Measurements from ENCODE around the gene JAKMIP2. TPM values are rescaled to one million over a fixed set of nuclear protein-coding genes. Genes with fewer than 3 reads are reported as not detected.

The JAKMIP2 gene
- total and polyA plus RNA-seq, 2 donors (not counting 3 experiments of a cell fraction or from before 2014, with no cell fraction given), result not detected

DNA sequence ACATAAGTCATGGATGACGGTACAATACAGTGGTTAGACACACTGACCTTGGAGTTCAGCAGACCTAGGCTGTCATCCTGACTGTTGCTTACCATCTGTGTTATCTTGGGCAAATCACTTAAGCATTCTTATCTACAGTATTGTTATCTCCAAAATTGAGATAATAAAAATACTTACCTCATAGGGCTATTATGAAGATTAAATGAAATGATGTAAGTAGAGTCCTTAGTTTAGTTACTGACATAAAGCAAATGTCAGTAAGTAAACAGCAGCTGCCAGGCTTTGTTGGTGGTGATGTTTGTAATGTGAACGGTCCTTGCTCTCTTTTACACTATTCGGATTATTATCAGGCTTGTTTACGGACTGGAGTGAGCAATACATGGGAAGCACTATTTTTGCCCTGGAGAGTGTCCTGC is 165.3 kb downstream of the JAKMIP2 start:
- Histone ChIP-seq H3K36me3 (ENCODE audit: control insufficient read depth in 2 of 2, extremely low read depth in 1 of 2, insufficient read depth in 2 of 2, low read length in 2 of 2) (no peaks in the 10 kb centered on the region), H3K4me3 (replicated peaks in 1 of 3; ENCODE audit: insufficient read depth in 1 of 3, low read depth in 1 of 3, low read length in 3 of 3) (no peak overlapping the region), H3K79me2 (ENCODE audit: control insufficient read depth, insufficient read depth, low read length) (no peaks in the 10 kb centered on the region), H3K9ac (replicated peaks; ENCODE audit: extremely low read depth, insufficient read depth, low read length) (no peak overlapping the region), H3K27me3 (ENCODE audit: control insufficient read depth in 2 of 2, insufficient read depth in 2 of 2, low read length in 2 of 2) (no peaks in the 10 kb centered on the region), H4K20me1 (replicated peaks; ENCODE audit: control insufficient read depth, extremely low read depth, insufficient read depth, low read length) (no peaks in the 10 kb centered on the region), H3K9me3 (replicated peaks; ENCODE audit: control insufficient read depth, insufficient read depth, low read length) (no peaks in the 10 kb centered on the region), H2AFZ (ENCODE audit: low read depth, low read length) (no peak overlapping the region), H3K27ac (ENCODE audit: insufficient read depth, low read depth, low read length) (no peak overlapping the region), H3K9me1 (replicated peaks; ENCODE audit: control insufficient read depth, extremely low read depth, insufficient read depth, low read length) (no peaks in the 10 kb centered on the region), H3K4me1 (ENCODE audit: control insufficient read depth, extremely low read depth, insufficient read depth, low read length) (no peaks in the 10 kb centered on the region), H3K4me2 (ENCODE audit: insufficient read depth, low read length) (no peak overlapping the region)
- FAIRE-seq, result no peak
- intact Hi-C loops (cut with micrococcal nuclease), result no loop called here
- ChIA-PET CTCF (interaction anchor here (1.3 to 1.4 kb wide), 2 partner anchors 11 to 206 kb away, joined by 3 to 7 read pairs; no protein-coding TSS in a partner anchor), POLR2A (no interaction called here)
- BruUV-seq (replicated peaks), result no TSS peak
- no peak for TF ChIP-seq JUN (IDR thresholded peaks at IDR 0.05; ENCODE audit: borderline replicate concordance, insufficient read depth, insufficient read length, low read depth)
- no peak for TF ChIP-seq POLR2A (IDR thresholded peaks at IDR 0.05; ENCODE audit: low read depth, low read length)
- TF ChIP-seq GATA2 (IDR thresholded peaks at IDR 0.05; ENCODE audit: insufficient read depth, insufficient read length, low read depth, low read length), result no peak
- no peak for TF ChIP-seq MYC (IDR thresholded peaks at IDR 0.05; ENCODE audit: low read depth, low read length)
- no peak for TF ChIP-seq EZH2 (IDR thresholded peaks at IDR 0.05; ENCODE audit: borderline replicate concordance, low read depth, low read length, severe bottlenecking)
- TF ChIP-seq, protein P1, sequence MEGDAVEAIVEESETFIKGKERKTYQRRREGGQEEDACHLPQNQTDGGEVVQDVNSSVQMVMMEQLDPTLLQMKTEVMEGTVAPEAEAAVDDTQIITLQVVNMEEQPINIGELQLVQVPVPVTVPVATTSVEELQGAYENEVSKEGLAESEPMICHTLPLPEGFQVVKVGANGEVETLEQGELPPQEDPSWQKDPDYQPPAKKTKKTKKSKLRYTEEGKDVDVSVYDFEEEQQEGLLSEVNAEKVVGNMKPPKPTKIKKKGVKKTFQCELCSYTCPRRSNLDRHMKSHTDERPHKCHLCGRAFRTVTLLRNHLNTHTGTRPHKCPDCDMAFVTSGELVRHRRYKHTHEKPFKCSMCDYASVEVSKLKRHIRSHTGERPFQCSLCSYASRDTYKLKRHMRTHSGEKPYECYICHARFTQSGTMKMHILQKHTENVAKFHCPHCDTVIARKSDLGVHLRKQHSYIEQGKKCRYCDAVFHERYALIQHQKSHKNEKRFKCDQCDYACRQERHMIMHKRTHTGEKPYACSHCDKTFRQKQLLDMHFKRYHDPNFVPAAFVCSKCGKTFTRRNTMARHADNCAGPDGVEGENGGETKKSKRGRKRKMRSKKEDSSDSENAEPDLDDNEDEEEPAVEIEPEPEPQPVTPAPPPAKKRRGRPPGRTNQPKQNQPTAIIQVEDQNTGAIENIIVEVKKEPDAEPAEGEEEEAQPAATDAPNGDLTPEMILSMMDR (IDR thresholded peaks at IDR 0.05; ENCODE audit: extremely low read depth in 1 of 2, insufficient read depth in 1 of 2, low read depth in 1 of 2, low read length in 2 of 2), result no peak
- TF ChIP-seq, protein P2, sequence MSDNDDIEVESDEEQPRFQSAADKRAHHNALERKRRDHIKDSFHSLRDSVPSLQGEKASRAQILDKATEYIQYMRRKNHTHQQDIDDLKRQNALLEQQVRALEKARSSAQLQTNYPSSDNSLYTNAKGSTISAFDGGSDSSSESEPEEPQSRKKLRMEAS (IDR thresholded peaks at IDR 0.05; ENCODE audit: insufficient read depth, insufficient read length), result no peak
- no peak for TF ChIP-seq POLR2AphosphoS5 (IDR thresholded peaks at IDR 0.05; ENCODE audit: insufficient read depth, low read depth, low read length)
- no peak for TF ChIP-seq FOS (IDR thresholded peaks at IDR 0.05; ENCODE audit: borderline replicate concordance, insufficient read depth, low read length)
- DNase-seq (ENCODE audit: low read depth, low spot score), result no peak
- dilution Hi-C loops (cut with MboI; ENCODE audit: extremely low pct_ligation_motif_present, low sequenced_read_pairs), result no loop called here
